Spleen (tissue), 11 donors: ENCODE results near the gene C9orf153. TPM values are rescaled to one million over a fixed set of nuclear protein-coding genes. Genes with fewer than 3 reads are reported as not detected.

Experiments
- DNase-seq: peaks from one replicate; pipeline ENCODE4 v3.0.0-alpha.2; 2020
- H3K27ac ChIP-seq, 8 donors: fragments of 200-600 bp; sonication (generic) in 7 of 8; 1 replicate in 4 of 8; 2 replicates in 4 of 8; pipeline versions ENCODE4 v1.5.0 to v1.8.0; 2016 to 2021; ENCODE audit warnings: inconsistent platforms in 4 of 8, mild to moderate bottlenecking in 4 of 8, moderate library complexity in 1 of 8
- H3K27me3 ChIP-seq, 7 donors: fragments of 200-600 bp; sonication (generic) in 6 of 7; replicated peaks in 1 of 7; 1 replicate in 4 of 7; 2 replicates in 3 of 7; pipeline versions ENCODE4 v1.5.0 to v1.8.0; 2016 to 2021; ENCODE audit warnings: inconsistent platforms in 3 of 7, mild to moderate bottlenecking in 1 of 7
- H3K36me3 ChIP-seq, 6 donors: fragments of 200-600 bp; sonication (generic) in 5 of 6; 1 replicate in 4 of 6; 2 replicates in 2 of 6; pipeline versions ENCODE4 v1.5.0 to v1.8.0; 2016 to 2021; ENCODE audit warnings: inconsistent platforms in 2 of 6
- H3K4me1 ChIP-seq, 6 donors: fragments of 200-600 bp; sonication (generic) in 5 of 6; 1 replicate in 3 of 6; 2 replicates in 3 of 6; pipeline versions ENCODE4 v1.5.0 to v1.8.0; 2016 to 2021; ENCODE audit warnings: inconsistent platforms in 3 of 6
- H3K4me3 ChIP-seq, 8 donors: fragments of 200-600 bp; sonication (generic) in 7 of 8; 1 replicate in 4 of 8; 2 replicates in 4 of 8; pipeline versions ENCODE4 v1.5.0 to v1.8.0; 2016 to 2021; ENCODE audit warnings: inconsistent platforms in 4 of 8, mild to moderate bottlenecking in 4 of 8, moderate library complexity in 2 of 8
- H3K9me3 ChIP-seq, 8 donors: fragments of 200-600 bp; sonication (generic) in 7 of 8; 1 replicate in 4 of 8; 2 replicates in 4 of 8; pipeline versions ENCODE4 v1.5.0 to v1.8.0; 2016 to 2021; ENCODE audit warnings: inconsistent platforms in 4 of 8
- CTCF ChIP-seq, 11 experiments: fragments of 200-600 bp in 7 of 11; fragments of 450-650 bp in 4 of 11; sonication (generic) in 4 of 11; IDR thresholded peaks in 8 of 11; conservative IDR thresholded peaks in 3 of 11; 1 replicate in 7 of 11; 2 replicates in 4 of 11; pipeline versions ENCODE4 v1.4.0 to v1.8.0; 2016 to 2021; ENCODE audit warnings: antibody characterized with exemption in 11 of 11, inconsistent platforms in 4 of 11, mild to moderate bottlenecking in 1 of 11
- POLR2A ChIP-seq, 3 donors: fragments of 450-650 bp; IDR thresholded peaks; one replicate each; pipeline ENCODE4 v1.5.1; 2017; ENCODE audit warnings: antibody characterized with exemption in 3 of 3, mild to moderate bottlenecking in 1 of 3
- POLR2AphosphoS5 ChIP-seq, 3 donors: sonication (generic); formaldehyde crosslinking; IDR thresholded peaks; one replicate each; pipeline ENCODE4 v1.5.1; 2017; ENCODE audit warnings: antibody characterized with exemption in 3 of 3
- WGBS, 5 donors: extraction: QIAGEN DNeasy Blood & Tissue Kit in 3 of 5; methylation state at CpG; one replicate each; pipeline versions ENCODE4 v1.1.5 to v1.1.7; 2013 to 2018; 5-methylcytosine and 5-hydroxymethylcytosine counted together
- intact Hi-C: fragments of 100-400 bp; cut with DNase I; formaldehyde crosslinking; loops from one replicate; pipeline ENCODE4 v1.15.0; 2023; ENCODE audit warnings: low total_unique reads
- polyA plus RNA-seq, 3 donors: library from polyadenylated mRNA; stranded (reverse); fragments of 200-250 nt; gene quantifications; one replicate each; pipeline ENCODE4 v1.2.1, GENCODE V29; 2013
- total RNA-seq, 7 donors: library from RNA; depleted of rRNA in 3 of 7; stranded (reverse); fragments of >200 nt in 3 of 7; fragmentation: NEBNext Ultra II Directional in 4 of 7; extraction: Animal tissue kit (Norgen Biotek cat#: 25700) in 4 of 7; gene quantifications; one replicate each; pipeline versions ENCODE4 v1.1.0 to v1.2.1, GENCODE V29; 2016 to 2021
- donor health status: healthy with polysubstance abuse.
- donor health status: DM: no; HTN: no; CAD: no; lungs with moderate emphysema.
- donor health status: DM: no; HTN: no; CAD: no.
- donor health status: Bipolar disorder and iron deficiency.
- donor health status: healthy.
- donor health status: DM: no; HTN: no; CAD: no.
- donor health status: DM: yes; HTN: yes; CAD: no.

Gene C9orf153
- total and polyA plus RNA-seq, 10 donors = 0.13 to 1.9 (median 0.43) TPM

GRCh38 chr9:86219606-86220005, 39.9 kb downstream of the C9orf153 start:
- no peaks in the 10 kb centered on the region for H3K9me3 ChIP-seq
- TF ChIP-seq POLR2AphosphoS5 (IDR thresholded peaks at IDR 0.05) = no peak
- TF ChIP-seq POLR2A (IDR thresholded peaks at IDR 0.05) = no peak
- no peak for TF ChIP-seq CTCF (IDR thresholded peaks at IDR 0.05 in 8 of 11, conservative IDR thresholded peaks at IDR 0.05 in 3 of 11)
- intact Hi-C loops = no loop called here
- 85 to 94% (median 85%) methylated on average over 3 of the region's 3 CpGs for WGBS, 5 donors
- H3K27me3 ChIP-seq = no peaks in the 10 kb centered on the region
- no peaks in the 10 kb centered on the region for H3K4me1 ChIP-seq
- no peak for DNase-seq
- H3K36me3 ChIP-seq = no peaks in the 10 kb centered on the region
- no peak overlapping the region for H3K27ac ChIP-seq
- no peak overlapping the region for H3K4me3 ChIP-seq

GRCh38 chr9:86217076-86217755, 42.2 kb downstream of the C9orf153 start:
- H3K27me3 ChIP-seq = no peaks in the 10 kb centered on the region
- H3K27ac ChIP-seq = no peak overlapping the region
- TF ChIP-seq POLR2A (IDR thresholded peaks at IDR 0.05) (no peak), POLR2AphosphoS5 (IDR thresholded peaks at IDR 0.05) (no peak), CTCF (IDR thresholded peaks at IDR 0.05 in 8 of 11, conservative IDR thresholded peaks at IDR 0.05 in 3 of 11) (no peak)
- H3K9me3 ChIP-seq = no peaks in the 10 kb centered on the region
- no peaks in the 10 kb centered on the region for H3K4me1 ChIP-seq
- intact Hi-C loops = no loop called here
- 84 to 94% (median 89%) methylated on average over 7 of the region's 7 CpGs for WGBS, 5 donors
- H3K4me3 ChIP-seq = no peak overlapping the region
- no peaks in the 10 kb centered on the region for H3K36me3 ChIP-seq
- no peak for DNase-seq

GRCh38 chr9:86207193-86207592, 52.3 kb downstream of the C9orf153 start:
- no peaks in the 10 kb centered on the region for H3K36me3 ChIP-seq
- no peaks in the 10 kb centered on the region for H3K4me1 ChIP-seq
- DNase-seq = no peak
- no peaks in the 10 kb centered on the region for H3K9me3 ChIP-seq
- TF ChIP-seq CTCF (IDR thresholded peaks at IDR 0.05 in 8 of 11, conservative IDR thresholded peaks at IDR 0.05 in 3 of 11) (no peak), POLR2AphosphoS5 (IDR thresholded peaks at IDR 0.05) (no peak), POLR2A (IDR thresholded peaks at IDR 0.05) (no peak)
- no peaks in the 10 kb centered on the region for H3K27me3 ChIP-seq
- intact Hi-C loops = no loop called here
- H3K27ac ChIP-seq = no peak overlapping the region
- no peak overlapping the region for H3K4me3 ChIP-seq
- 73 to 89% (median 88%) methylated on average over 5 of the region's 5 CpGs for WGBS, 5 donors

- DNase-seq = no peak
- no peak overlapping the region for H3K27ac ChIP-seq
- no peaks in the 10 kb centered on the region for H3K9me3 ChIP-seq
- peaks cover 0 to 3% (median 0%) of the 10 kb centered on the region in 6 donors for H3K4me1 ChIP-seq
- TF ChIP-seq POLR2AphosphoS5 (IDR thresholded peaks at IDR 0.05) (no peak), CTCF (IDR thresholded peaks at IDR 0.05 in 8 of 11, conservative IDR thresholded peaks at IDR 0.05 in 3 of 11) (peak; percentile 45 to 83 (median 73)), POLR2A (IDR thresholded peaks at IDR 0.05) (no peak)
- no peaks in the 10 kb centered on the region for H3K27me3 ChIP-seq
- intact Hi-C loops = no loop called here
- 23 to 28% (median 27%) methylated on average over 5 of the region's 5 CpGs for WGBS, 5 donors
- no peak overlapping the region for H3K4me3 ChIP-seq
- no peaks in the 10 kb centered on the region for H3K36me3 ChIP-seq
Measured at GRCh38 chr9:86202338-86202882, 57.0 kb downstream of the C9orf153 start.
